Femur (tissue), 1 donor: ENCODE results near the gene REEP6.
"Not testable (repeated sequence)": the region's sequence is repeated elsewhere in the genome, so short reads cannot be mapped to it uniquely, and the experiment has no call there.

Experiments
- DNase-seq: peaks from one replicate; pipeline ENCODE4 v3.0.0-alpha.2; 2017

The REEP6 gene

DNA sequence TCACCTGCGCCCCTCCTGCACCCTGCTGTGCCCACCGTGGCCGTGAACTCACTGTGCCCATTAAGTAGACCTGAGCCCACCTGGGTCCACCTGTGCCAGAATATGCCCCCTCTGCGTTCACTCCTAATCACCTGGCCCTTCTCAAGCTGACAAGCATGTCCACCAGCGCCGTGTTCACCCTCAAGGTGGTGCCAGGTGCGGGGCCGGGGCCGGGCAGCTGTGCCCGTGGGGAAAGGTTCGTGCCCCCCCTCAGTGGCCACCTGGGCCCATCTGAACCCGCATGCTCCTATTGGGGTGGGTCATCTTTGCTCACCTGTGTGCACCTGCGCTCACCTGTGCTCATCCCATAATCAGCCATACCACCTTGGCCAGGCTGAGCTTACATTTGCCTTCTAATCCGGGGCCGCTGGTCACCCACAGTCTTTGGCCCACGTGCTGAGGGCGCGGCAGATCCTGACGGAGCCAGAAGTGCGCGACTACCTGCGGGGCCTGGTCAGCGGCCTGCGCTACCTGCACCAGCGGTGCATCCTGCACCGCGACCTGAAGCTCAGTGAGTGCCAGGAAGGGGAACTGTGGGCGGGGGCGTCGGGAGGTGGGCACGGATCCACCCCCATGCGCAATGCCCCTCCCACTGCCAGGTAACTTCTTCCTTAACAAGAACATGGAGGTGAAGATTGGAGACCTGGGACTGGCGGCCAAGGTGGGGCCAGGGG lies 35.2 kb downstream of the REEP6 start:
- DNase-seq = no peak

DNA sequence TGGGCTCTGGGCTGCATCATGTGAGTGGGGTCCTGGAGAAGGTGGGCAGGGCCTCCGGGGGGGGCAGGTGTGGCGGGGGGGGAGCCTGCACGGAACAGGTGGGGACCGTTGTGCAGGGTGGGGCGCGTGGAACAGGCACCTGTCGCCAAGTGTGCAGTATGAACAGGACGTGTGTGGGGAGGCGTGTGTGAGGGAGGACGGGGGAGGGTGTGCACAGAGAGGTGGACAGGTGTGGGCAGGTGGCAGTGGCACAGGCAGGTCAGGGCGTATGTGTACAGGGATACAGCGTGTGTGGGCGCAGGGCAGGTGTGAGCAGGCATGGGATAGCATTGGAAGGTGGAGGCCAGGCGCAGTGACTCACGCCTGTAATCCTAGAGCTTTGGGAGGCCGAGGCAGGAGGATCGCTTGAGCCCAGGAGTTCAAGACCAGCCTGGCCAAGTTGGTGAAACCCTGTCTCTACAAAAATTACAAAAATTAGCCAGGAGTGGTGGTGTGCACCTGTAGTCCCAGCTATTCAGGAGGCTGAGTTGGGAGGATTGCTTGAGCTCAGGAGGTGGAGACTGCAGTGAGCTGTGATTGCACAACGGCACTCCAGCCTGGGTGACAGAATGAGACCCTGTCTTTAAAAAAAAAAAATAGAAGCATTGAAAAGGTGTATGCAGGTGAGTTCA lies 36.1 kb downstream of the REEP6 start:
- no peak for DNase-seq

DNA sequence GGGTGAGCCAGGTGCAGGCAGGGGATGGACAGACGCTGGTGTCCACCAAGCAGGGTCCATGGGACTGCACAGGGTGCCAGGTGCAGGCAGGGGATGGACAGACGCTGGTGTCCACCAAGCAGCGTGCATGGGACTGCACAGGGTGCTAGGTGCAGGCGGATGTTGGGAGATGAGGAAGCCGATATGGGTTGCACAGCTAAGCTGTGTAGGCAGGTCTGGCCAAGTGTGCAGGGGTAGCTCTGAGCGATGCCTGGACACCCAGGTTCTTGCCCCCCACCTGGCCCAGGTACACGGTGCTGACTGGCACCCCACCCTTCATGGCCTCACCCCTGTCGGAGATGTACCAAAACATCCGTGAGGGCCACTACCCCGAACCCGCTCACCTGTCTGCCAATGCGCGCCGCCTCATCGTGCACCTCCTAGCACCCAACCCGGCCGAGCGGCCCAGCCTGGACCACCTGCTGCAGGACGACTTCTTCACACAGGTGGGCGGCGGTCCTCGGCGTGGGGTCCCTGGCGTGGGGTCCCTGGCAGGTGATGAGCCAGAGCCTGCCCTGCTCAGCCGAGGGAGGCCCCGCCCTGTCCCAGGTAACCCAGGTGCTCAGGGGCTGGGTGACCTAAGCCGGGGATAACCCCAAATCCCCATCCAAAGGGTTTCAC lies 36.8 kb downstream of the REEP6 start:
- DNase-seq = no peak

DNA sequence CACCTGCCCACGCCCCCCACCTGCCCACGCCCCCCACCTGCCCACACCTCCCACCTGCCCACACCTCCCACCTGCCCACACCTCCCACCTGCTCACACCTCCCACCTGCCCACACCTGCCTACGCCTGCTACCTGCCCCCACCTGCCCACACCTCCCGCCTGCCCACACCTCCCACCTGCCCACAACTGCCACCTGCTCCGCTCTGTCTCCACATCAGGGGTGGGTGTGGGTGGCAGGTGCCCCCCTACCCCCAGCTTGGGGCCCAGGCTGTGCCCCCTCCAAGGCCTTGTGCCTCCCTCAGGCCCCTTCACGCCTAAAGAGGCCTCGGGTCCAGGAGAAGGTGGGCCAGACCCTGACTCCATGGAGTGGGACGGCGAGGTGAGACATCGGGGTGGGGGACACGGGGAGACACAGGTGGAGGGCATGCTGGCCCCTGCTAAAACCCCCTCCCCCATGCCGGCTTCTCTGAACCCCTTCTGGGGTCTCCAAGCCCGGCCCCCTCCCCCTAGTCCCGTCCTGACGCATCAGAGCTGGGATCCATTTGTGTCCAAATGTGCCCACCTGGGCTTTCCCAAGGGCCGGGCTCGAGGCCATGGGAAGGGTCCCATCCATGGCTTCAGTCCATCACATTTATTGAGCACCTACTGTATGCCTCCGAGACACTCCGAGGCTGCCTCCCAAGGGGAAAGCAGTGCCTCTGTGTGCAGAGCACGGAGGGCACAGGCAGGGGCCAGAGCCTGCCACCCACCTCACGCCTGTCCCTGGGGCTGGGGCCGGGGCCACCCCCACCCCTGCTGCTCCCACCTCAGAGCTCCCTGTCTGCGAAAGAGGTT lies 37.8 kb downstream of the REEP6 start:
- no peak for DNase-seq

DNA sequence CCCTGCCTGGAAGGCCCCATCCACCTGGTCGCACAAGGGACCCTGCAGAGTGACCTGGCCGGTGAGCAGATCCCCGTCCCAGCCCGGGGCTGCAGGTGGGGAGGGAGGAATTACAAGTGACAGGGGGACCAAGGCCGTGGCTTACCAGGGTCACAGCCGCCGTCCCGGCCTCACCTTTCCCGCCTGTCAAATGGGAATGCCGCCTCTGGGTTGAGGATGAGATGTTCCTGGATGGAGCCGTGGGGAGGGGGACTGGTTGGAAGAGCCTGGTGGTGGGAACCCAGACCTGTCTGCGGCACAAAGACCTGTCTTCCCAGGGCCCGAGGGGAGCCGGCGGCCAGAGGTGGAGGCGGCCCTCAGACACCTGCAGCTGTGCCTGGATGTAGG lies 38.4 kb downstream of the REEP6 start:
- no peak for DNase-seq

DNA sequence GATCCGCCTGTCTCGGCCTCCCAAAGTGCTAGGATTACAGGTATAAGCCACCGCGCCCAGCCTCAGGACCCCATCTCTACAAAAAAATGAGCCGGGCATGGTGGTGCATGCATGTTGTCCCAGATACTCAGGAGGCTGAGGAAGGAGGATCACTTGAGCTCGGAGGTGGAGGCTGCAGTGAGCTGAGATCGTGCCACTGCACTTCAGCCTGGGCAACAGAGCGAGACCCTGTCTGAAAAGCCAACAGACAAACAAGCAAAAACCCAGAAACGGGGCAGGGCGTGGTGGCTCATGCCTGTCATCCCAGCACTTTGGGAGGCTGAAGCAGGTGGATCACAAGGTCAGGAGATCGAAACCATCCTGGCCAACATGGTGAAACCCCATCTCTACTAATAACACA lies 39.9 kb downstream of the REEP6 start:
- not testable (repeated sequence) for DNase-seq

DNA sequence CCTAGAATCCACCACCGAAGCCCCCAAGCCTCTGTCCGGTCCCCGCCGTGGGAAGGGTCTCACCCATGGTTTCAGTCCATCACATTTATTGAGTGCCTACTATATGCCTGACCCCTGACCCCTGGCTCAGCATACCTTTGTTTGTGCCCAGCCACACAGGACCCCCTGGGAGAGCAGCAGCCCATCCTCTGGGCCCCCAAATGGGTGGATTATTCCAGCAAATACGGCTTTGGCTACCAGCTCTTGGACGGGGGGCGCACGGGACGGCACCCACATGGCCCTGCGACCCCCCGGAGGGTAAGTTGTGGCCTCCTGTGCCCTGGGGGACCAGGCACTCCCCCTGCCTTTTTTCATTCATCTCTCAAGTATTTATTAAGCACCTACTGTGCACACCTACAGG lies 40.6 kb downstream of the REEP6 start:
- DNase-seq = no peak

DNA sequence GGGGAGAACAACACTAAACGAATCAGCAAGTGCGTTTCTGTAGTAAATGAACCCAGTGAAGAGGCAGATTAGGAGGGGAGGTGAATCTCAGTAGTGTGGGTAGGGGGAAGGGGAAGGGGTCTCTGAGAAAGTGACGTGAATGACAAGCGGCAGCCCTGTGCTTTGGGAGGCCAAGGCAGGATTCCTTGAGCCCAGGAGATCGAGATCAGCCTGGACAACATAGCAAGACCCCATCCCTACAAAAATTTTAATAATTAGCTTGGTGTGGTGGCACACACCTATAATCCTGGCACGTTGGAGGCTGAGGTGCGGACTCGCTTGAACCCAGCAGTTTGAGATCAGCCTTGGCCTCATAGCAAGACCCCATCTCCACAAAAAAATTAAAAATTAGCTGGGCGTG lies 41.0 kb downstream of the REEP6 start:
- no peak for DNase-seq

DNA sequence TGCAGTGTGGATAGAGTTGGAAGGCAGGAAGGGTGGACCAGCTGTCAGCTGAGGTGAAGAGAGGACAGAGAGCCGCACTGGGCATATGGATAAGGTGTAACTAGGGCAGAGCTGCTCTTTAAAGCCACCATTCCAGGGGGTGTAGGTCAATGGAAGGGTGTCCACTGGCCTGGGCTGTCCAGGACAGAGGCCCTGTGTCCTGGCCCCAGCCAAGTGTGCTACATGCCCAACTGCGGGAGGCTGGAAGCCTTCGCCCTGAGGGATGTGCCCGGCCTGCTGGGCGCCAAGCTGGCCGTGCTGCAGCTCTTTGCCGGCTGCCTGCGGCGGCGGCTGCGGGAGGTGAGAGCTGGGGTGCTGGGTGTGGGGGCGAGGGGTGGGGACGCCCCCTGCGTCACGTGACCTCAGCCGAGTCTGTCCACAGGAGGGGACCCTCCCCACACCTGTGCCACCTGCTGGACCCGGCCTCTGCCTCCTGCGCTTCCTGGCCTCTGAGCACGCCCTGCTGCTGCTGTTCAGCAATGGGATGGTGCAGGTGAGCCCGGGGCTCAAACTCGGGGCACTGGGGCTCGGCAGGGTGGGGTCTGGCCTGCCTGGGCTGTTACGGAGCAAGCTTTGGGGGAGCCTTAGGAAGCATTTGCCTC lies 42.6 kb downstream of the REEP6 start:
- DNase-seq = no peak

DNA sequence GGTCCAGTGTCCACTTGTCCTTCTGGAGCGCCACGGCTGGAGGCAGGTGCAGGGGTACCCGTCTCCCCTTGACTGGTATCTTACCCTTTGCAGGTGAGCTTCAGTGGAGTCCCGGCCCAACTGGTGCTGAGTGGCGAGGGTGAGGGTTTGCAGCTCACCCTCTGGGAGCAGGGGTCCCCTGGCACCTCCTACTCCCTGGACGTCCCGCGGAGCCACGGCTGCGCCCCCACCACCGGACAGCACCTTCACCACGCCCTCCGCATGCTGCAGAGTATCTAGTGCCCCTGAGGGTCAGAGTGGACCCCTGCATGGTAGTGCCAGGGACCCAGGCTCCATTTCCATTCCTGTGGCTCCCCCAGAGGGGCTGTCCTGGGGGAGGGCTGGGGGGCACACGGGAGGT lies 44.0 kb downstream of the REEP6 start:
- no peak for DNase-seq

DNA sequence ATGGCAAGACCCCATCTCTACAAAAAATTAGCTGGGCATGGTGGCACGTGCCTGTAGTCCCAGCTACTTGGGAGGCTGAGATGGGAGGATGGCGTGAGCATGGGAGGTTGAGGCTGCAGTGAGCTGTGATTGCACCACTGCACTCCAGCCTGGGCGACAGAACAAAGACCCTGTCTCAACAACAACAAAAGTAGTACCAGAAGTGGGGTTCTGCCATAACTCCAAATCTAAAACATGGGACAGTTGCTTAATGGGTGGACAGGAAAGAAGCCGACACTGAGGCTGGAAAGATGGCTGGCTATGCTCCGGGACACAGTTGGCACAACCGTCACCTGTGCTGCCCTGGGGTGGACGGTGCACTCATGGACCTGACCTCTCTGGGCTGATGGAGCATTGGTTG lies 44.7 kb downstream of the REEP6 start:
- DNase-seq = not testable (repeated sequence)

DNA sequence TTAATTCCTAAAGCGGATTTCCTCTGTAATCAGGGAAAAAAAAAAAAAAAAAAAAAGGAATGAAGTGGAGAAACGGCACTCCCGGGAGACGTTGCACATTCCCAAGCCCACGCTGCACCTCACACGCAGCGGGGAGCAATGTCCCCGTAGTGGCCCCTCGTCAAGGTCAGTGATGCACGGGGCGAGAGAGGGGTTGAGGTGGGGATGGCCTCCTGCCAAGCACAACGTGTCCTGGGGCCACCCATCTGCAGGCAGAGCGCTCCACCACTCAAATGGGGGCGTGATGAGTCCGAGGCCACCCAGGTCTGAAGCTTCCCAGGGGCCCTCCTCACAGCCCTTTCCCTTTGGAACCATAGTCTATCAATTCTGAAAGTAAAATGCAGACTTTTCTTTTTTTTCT lies 48.0 kb downstream of the REEP6 start:
- no peak for DNase-seq

DNA sequence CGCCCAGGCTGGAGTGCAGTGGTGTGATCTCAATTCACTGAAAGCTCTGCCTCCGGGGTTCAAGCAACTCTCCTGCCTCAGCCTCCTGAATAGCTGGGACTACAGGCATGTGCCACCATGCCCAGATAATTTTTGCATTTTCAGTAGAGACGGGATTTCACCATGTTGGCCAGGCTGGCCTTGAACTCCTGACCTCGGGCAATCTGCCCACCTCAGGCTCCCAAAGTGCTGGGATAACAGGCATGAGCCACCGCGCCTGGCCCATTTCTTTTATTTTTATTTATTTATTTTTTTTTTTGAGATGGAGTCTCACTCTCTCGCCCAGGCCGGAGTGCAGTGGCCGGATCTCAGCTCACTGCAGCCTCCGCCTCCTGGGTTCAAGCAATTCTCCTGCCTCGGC lies 48.8 kb downstream of the REEP6 start:
- DNase-seq = not testable (repeated sequence)

DNA sequence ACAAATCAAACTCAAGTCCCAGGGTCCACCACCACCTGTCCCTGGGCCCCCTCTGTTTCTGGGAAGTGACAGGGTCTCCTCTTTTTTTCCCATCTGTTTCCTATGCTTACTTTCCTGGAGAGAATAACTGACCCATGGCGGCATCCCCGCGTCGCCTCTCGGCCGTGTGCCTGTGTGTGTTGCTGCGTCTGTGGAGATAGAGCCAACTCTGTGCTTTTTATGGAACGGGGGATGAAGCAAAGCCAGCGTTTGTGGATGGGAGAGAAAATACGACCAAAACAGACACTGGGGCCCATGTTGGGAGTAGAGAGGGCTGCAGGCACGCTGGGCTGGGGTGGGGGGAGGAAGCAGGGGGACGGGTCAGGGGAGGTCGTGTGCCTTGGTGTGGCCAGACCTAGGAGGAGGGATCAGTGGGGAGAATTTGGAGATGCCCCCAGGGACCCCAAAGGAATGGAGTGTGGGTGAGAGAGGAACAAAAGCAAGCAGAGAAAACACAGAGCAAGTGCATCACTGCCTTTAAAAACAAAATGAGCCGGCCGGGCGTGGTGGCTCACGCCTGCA lies 49.5 kb downstream of the REEP6 start:
- DNase-seq = peak; percentile 67
